ENCODE results near the gene COL4A3. TPM values are rescaled to one million over a fixed set of nuclear protein-coding genes. Genes with fewer than 3 reads are reported as not detected.

The COL4A3 gene
- polyA plus RNA-seq, 3 donors: 0.03 TPM; not detected in 2

- H3K4me2 ChIP-seq (replicated peaks; ENCODE audit: extremely low read depth, low read length, poor library complexity, severe bottlenecking): no peak overlapping the region
- H4K20me1 ChIP-seq (ENCODE audit: insufficient read depth, low read length): no peaks in the 10 kb centered on the region
- H3K27ac ChIP-seq (ENCODE audit: low read depth in 1 of 2, low read length in 2 of 2): no peak overlapping the region
- Mint-ChIP-seq H3K27ac (no peak overlapping the region), H3K36me3 (no peaks in the 10 kb centered on the region), H3K27me3 (ENCODE audit: low read depth in 3 of 3) (peaks cover 0 to 2% (median 0%) of the 10 kb centered on the region in 3 donors), H3K4me3 (no peak overlapping the region), H3K9me3 (peaks cover 0 to 4% (median 0%) of the 10 kb centered on the region in 7 donors), H3K4me1 (no peaks in the 10 kb centered on the region)
- H3K9me3 ChIP-seq (replicated peaks in 1 of 2; ENCODE audit: control insufficient read depth in 1 of 2, insufficient read depth in 1 of 2, low read length in 2 of 2): peaks cover 0 to 4% of the 10 kb centered on the region in 2 donors
- no peak overlapping the region for H3K4me3 ChIP-seq (replicated peaks in 1 of 3; ENCODE audit: low read depth in 2 of 3, low read length in 3 of 3)
- H2AFZ ChIP-seq (ENCODE audit: insufficient read depth, low read depth, low read length, poor library complexity, severe bottlenecking): no peak overlapping the region
- WGBS (ENCODE audit: insufficient coverage): 100% methylated on average over 2 of the region's 4 CpGs
- no peaks in the 10 kb centered on the region for H3K27me3 ChIP-seq (ENCODE audit: control insufficient read depth in 2 of 2, insufficient read depth in 2 of 2, low read length in 2 of 2)
- no peak for DNase-seq
- intact Hi-C loops (cut with micrococcal nuclease): no loop called here
- no peaks in the 10 kb centered on the region for H3K79me2 ChIP-seq (ENCODE audit: insufficient read depth, low read length)
- no peak overlapping the region for H3K9ac ChIP-seq (ENCODE audit: insufficient read depth, low read length, poor library complexity, severe bottlenecking)
- H3K36me3 ChIP-seq (replicated peaks in 1 of 2; ENCODE audit: control insufficient read depth in 1 of 2, insufficient read depth in 2 of 2, low read length in 2 of 2): no peaks in the 10 kb centered on the region
- no peak for TF ChIP-seq CTCF (IDR thresholded peaks at IDR 0.05)
- H3K4me1 ChIP-seq (ENCODE audit: control insufficient read depth in 1 of 2, insufficient read depth in 2 of 2, low read length in 2 of 2): no peaks in the 10 kb centered on the region
Observed at GRCh38 chr2:227293531-227293930, 129.1 kb downstream of the COL4A3 start.

- intact Hi-C loops (cut with micrococcal nuclease): no loop called here
- H3K4me1 Mint-ChIP-seq: no peaks in the 10 kb centered on the region
- WGBS (ENCODE audit: insufficient coverage): 100% methylated on average over 4 of the region's 4 CpGs
- no peak overlapping the region for H3K9ac ChIP-seq (ENCODE audit: insufficient read depth, low read length, poor library complexity, severe bottlenecking)
- no peak overlapping the region for H3K27ac ChIP-seq (ENCODE audit: low read depth in 1 of 2, low read length in 2 of 2)
- H3K4me3 ChIP-seq (replicated peaks in 1 of 3; ENCODE audit: low read depth in 2 of 3, low read length in 3 of 3): no peak overlapping the region
- peaks cover 2 to 12% (median 5%) of the 10 kb centered on the region in 7 donors for H3K9me3 Mint-ChIP-seq
- TF ChIP-seq CTCF (IDR thresholded peaks at IDR 0.05): no peak
- no peaks in the 10 kb centered on the region for H3K4me1 ChIP-seq (ENCODE audit: control insufficient read depth in 1 of 2, insufficient read depth in 2 of 2, low read length in 2 of 2)
- H3K36me3 Mint-ChIP-seq: no peaks in the 10 kb centered on the region
- peaks cover 0 to 1% (median 0%) of the 10 kb centered on the region in 3 donors for H3K27me3 Mint-ChIP-seq (ENCODE audit: low read depth in 3 of 3)
- H2AFZ ChIP-seq (ENCODE audit: insufficient read depth, low read depth, low read length, poor library complexity, severe bottlenecking): no peak overlapping the region
- H3K4me3 Mint-ChIP-seq: no peak overlapping the region
- H3K27ac Mint-ChIP-seq: no peak overlapping the region
- no peaks in the 10 kb centered on the region for H3K27me3 ChIP-seq (ENCODE audit: control insufficient read depth in 2 of 2, insufficient read depth in 2 of 2, low read length in 2 of 2)
- H3K79me2 ChIP-seq (ENCODE audit: insufficient read depth, low read length): no peaks in the 10 kb centered on the region
- H4K20me1 ChIP-seq (ENCODE audit: insufficient read depth, low read length): no peaks in the 10 kb centered on the region
- no peaks in the 10 kb centered on the region for H3K36me3 ChIP-seq (replicated peaks in 1 of 2; ENCODE audit: control insufficient read depth in 1 of 2, insufficient read depth in 2 of 2, low read length in 2 of 2)
- no peak overlapping the region for H3K4me2 ChIP-seq (replicated peaks; ENCODE audit: extremely low read depth, low read length, poor library complexity, severe bottlenecking)
- H3K9me3 ChIP-seq (replicated peaks in 1 of 2; ENCODE audit: control insufficient read depth in 1 of 2, insufficient read depth in 1 of 2, low read length in 2 of 2): peaks cover 0 to 4% of the 10 kb centered on the region in 2 donors
- no peak for DNase-seq
Observed at GRCh38 chr2:227295806-227296205, 131.4 kb downstream of the COL4A3 start.
